ENCODE measurements around the gene KLHDC7B. TPM values are rescaled to one million over a fixed set of nuclear protein-coding genes. Genes with fewer than 3 reads are reported as not detected.

The KLHDC7B gene
- total and polyA plus RNA-seq, 12 donors, result 0.06 to 0.69 (median 0.19) TPM; not detected in 2

DNA sequence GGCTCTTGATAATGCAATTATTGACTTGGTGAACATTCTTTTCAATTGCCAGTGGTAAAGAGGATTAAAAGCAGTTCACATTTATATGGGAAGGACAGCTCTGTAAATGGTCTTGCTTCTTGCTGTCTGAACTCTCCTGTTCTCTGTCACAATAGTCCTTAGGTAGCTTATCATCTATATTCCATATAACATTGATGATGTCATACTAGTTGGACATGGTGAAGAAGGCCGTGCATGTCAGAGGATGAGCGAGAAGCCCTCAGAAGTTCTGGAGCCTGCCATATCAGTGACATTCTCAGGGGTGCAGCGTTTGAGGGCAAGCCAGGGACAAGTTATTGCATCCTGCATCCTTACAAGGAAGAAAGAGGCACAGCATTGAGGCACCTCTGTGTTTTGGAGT is 39.5 kb downstream of the KLHDC7B start:
- H3K27me3 ChIP-seq, result no peaks in the 10 kb centered on the region
- no peak overlapping the region for H3K27ac ChIP-seq
- H3K36me3 ChIP-seq (replicated peaks in 1 of 2), result no peaks in the 10 kb centered on the region
- DNase-seq, result no peak
- no peaks in the 10 kb centered on the region for H3K9me3 ChIP-seq (replicated peaks in 1 of 3)
- intact Hi-C loops (cut with DNase I), result no loop called here
- peaks cover 15 to 17% of the 10 kb centered on the region in 2 donors for H3K4me1 ChIP-seq (replicated peaks in 1 of 2)
- TF ChIP-seq POLR2A (IDR thresholded peaks at IDR 0.05), result no peak
- TF ChIP-seq, protein P1, sequence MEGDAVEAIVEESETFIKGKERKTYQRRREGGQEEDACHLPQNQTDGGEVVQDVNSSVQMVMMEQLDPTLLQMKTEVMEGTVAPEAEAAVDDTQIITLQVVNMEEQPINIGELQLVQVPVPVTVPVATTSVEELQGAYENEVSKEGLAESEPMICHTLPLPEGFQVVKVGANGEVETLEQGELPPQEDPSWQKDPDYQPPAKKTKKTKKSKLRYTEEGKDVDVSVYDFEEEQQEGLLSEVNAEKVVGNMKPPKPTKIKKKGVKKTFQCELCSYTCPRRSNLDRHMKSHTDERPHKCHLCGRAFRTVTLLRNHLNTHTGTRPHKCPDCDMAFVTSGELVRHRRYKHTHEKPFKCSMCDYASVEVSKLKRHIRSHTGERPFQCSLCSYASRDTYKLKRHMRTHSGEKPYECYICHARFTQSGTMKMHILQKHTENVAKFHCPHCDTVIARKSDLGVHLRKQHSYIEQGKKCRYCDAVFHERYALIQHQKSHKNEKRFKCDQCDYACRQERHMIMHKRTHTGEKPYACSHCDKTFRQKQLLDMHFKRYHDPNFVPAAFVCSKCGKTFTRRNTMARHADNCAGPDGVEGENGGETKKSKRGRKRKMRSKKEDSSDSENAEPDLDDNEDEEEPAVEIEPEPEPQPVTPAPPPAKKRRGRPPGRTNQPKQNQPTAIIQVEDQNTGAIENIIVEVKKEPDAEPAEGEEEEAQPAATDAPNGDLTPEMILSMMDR (IDR thresholded peaks at IDR 0.05), result no peak
- 87 to 95% (median 90%) methylated on average over 2 to 3 of the region's 3 CpGs for WGBS, 4 donors
- H3K4me3 ChIP-seq, result no peak overlapping the region

GRCh38 chr22:50585781-50586180 is 40.1 kb downstream of the KLHDC7B start:
- Histone ChIP-seq H3K27ac (no peak overlapping the region), H3K27me3 (no peaks in the 10 kb centered on the region), H3K4me3 (no peak overlapping the region), H3K4me1 (replicated peaks in 1 of 2) (peaks cover 15 to 16% of the 10 kb centered on the region in 2 donors), H3K36me3 (replicated peaks in 1 of 2) (no peaks in the 10 kb centered on the region), H3K9me3 (replicated peaks in 1 of 3) (no peaks in the 10 kb centered on the region)
- WGBS, 4 donors, result 88 to 96% (median 94%) methylated on average over 7 to 8 of the region's 8 CpGs
- no peak for TF ChIP-seq POLR2A (IDR thresholded peaks at IDR 0.05)
- TF ChIP-seq, protein P1 (IDR thresholded peaks at IDR 0.05), result no peak
- intact Hi-C loops (cut with DNase I), result no loop called here
- no peak for DNase-seq

- 75 to 96% (median 87%) methylated on average over 3 to 5 of the region's 5 CpGs for WGBS, 4 donors
- TF ChIP-seq, protein P1 (IDR thresholded peaks at IDR 0.05), result no peak
- no peak for TF ChIP-seq POLR2A (IDR thresholded peaks at IDR 0.05)
- Histone ChIP-seq H3K4me1 (replicated peaks in 1 of 2) (peaks cover 10 to 13% of the 10 kb centered on the region in 2 donors), H3K36me3 (replicated peaks in 1 of 2) (no peaks in the 10 kb centered on the region), H3K27ac (no peak overlapping the region), H3K4me3 (no peak overlapping the region), H3K27me3 (no peaks in the 10 kb centered on the region), H3K9me3 (replicated peaks in 1 of 3) (no peaks in the 10 kb centered on the region)
- intact Hi-C loops (cut with DNase I), result no loop called here
- DNase-seq, result no peak
Observed at GRCh38 chr22:50586416-50586815, 40.7 kb downstream of the KLHDC7B start.

- Histone ChIP-seq H3K4me1 (replicated peaks in 1 of 2) (peaks cover 6 to 7% of the 10 kb centered on the region in 2 donors), H3K36me3 (replicated peaks in 1 of 2) (no peaks in the 10 kb centered on the region), H3K27ac (no peak overlapping the region), H3K9me3 (replicated peaks in 1 of 3) (no peaks in the 10 kb centered on the region), H3K4me3 (no peak overlapping the region), H3K27me3 (no peaks in the 10 kb centered on the region)
- no peak for TF ChIP-seq POLR2A (IDR thresholded peaks at IDR 0.05)
- TF ChIP-seq, protein P1 (IDR thresholded peaks at IDR 0.05), result no peak
- intact Hi-C loops (cut with DNase I), result no loop called here
- WGBS, 4 donors, result 94 to 100% (median 97%) methylated on average over 5 of the region's 5 CpGs
- no peak for DNase-seq
Observed at GRCh38 chr22:50587407-50587806, 41.7 kb downstream of the KLHDC7B start.

Data from adrenal gland (tissue), 12 donors.